ENCODE data around the gene MACROD2. TPM values are rescaled to one million over a fixed set of nuclear protein-coding genes. Genes with fewer than 3 reads are reported as not detected.

MACROD2 gene
- total RNA-seq, 2 donors from 2014 or later = not detected

DNA sequence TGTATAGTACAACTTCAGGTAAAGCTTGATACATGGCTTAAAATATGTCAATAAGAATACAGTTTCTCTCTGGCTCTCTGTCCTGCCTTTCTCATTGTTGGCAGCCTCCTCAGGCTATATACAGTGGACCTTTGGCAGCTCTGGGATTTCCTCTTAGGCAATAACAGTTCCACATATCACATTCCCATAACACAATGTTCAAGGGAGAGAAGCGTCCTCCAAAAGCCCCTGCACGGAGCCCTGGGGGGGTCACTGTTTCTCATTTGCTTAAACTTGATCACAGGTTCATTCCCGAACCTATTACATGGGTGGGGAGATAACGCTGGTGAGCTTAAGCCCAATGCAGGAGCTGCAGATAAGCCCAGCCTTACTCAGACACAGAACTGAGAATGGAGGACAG lies 346.5 kb downstream of the MACROD2 start:
- no peak overlapping the region for H3K27ac Mint-ChIP-seq
- ATAC-seq (replicated peaks in 1 of 2) (no peak), DNase-seq (no peak)
- no peaks in the 10 kb centered on the region for H3K36me3 Mint-ChIP-seq (ENCODE audit: insufficient read depth in 2 of 2)
- no peaks in the 10 kb centered on the region for H3K4me1 Mint-ChIP-seq (ENCODE audit: low read depth)
- H3K9me3 Mint-ChIP-seq = peaks cover 0 to 4% of the 10 kb centered on the region in 2 donors
- H3K4me3 Mint-ChIP-seq = no peak overlapping the region
- H3K27me3 Mint-ChIP-seq (ENCODE audit: low read depth) = no peaks in the 10 kb centered on the region

DNA sequence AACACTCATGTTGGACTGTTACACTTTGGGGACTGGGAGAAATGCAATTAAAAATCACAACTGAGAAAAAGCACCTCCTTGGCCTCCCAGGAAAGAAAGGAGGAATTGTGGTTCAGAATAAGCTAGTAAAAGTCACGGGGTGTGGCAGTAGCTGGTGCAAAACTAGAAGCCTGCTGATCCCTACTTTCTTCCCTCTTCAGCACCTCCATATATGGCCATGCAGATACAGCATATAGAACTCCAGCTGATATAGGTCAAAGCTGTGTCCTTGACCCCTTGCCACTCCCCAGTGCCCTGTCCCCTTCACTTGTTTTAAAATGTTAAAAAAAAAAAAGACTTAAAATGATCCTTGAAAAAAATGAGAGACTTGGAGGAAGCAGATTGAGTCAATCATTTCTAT lies 347.6 kb downstream of the MACROD2 start:
- no peaks in the 10 kb centered on the region for H3K36me3 Mint-ChIP-seq (ENCODE audit: insufficient read depth in 2 of 2)
- ATAC-seq (replicated peaks in 1 of 2) = no peak
- no peaks in the 10 kb centered on the region for H3K4me1 Mint-ChIP-seq (ENCODE audit: low read depth)
- H3K27me3 Mint-ChIP-seq (ENCODE audit: low read depth) = no peaks in the 10 kb centered on the region
- no peak overlapping the region for H3K4me3 Mint-ChIP-seq
- DNase-seq = no peak
- H3K9me3 Mint-ChIP-seq = peaks cover 0 to 8% of the 10 kb centered on the region in 2 donors
- no peak overlapping the region for H3K27ac Mint-ChIP-seq

DNA sequence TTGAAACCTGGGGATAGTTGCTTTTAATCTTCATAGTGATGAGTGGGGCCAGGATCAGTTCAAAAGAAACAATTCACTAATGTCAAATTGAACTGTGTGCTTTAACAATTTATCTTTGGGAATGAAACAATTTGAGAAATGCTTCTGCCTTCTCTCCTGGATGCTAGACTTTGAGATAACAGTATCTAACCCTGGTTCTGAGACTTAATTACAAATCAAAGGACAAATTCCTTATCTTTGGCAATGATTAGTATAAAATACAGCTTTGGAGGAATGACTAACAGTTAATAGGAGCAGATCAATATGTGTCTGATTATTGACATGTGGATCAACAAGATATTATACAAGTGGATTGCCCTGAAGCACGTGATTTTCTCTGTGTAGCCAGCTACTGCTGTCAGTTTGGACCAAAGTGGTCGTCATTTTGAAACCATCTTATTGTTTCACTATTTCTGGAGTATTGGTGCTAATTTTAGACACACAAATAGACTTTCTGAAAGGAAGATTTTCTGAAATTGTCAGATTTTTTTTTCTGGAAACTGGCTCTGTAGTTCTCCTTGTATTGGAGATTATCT lies 348.3 kb downstream of the MACROD2 start:
- ATAC-seq (replicated peaks in 1 of 2) (no peak), DNase-seq (no peak)
- H3K4me1 Mint-ChIP-seq (ENCODE audit: low read depth) = no peaks in the 10 kb centered on the region
- H3K9me3 Mint-ChIP-seq = peaks cover 0 to 8% of the 10 kb centered on the region in 2 donors
- no peaks in the 10 kb centered on the region for H3K27me3 Mint-ChIP-seq (ENCODE audit: low read depth)
- H3K4me3 Mint-ChIP-seq = no peak overlapping the region
- no peaks in the 10 kb centered on the region for H3K36me3 Mint-ChIP-seq (ENCODE audit: insufficient read depth in 2 of 2)
- H3K27ac Mint-ChIP-seq = no peak overlapping the region

DNA sequence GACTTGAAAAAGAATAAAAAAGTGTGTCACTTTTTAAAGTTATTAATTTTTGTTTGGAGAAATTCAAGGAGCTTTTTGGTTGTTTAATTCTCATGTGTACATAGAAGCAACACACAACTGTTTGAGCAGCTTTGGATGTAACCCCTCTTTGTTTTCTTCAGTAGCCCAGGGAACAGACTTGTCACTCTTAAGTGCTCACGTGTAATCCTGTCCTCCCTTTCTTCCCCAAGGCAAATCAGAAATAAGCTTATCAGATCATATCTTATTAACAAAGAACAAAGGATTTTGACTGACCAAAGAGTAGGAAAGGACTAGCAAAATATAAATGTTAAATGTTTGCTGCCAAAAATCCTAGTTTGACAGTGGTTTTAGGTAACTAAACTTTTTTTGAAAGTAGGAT lies 349.4 kb downstream of the MACROD2 start:
- DNase-seq (no peak), ATAC-seq (replicated peaks in 1 of 2) (no peak)
- H3K9me3 Mint-ChIP-seq = peaks cover 0 to 8% of the 10 kb centered on the region in 2 donors
- H3K4me3 Mint-ChIP-seq = no peak overlapping the region
- H3K27me3 Mint-ChIP-seq (ENCODE audit: low read depth) = no peaks in the 10 kb centered on the region
- no peak overlapping the region for H3K27ac Mint-ChIP-seq
- H3K4me1 Mint-ChIP-seq (ENCODE audit: low read depth) = no peaks in the 10 kb centered on the region
- H3K36me3 Mint-ChIP-seq (ENCODE audit: insufficient read depth in 2 of 2) = no peaks in the 10 kb centered on the region

GRCh38 chr20:14355791-14356190 lies 360.5 kb downstream of the MACROD2 start:
- no peaks in the 10 kb centered on the region for H3K27me3 Mint-ChIP-seq (ENCODE audit: low read depth)
- no peaks in the 10 kb centered on the region for H3K36me3 Mint-ChIP-seq (ENCODE audit: insufficient read depth in 2 of 2)
- no peaks in the 10 kb centered on the region for H3K4me1 Mint-ChIP-seq (ENCODE audit: low read depth)
- DNase-seq (no peak), ATAC-seq (replicated peaks in 1 of 2) (no peak)
- no peak overlapping the region for H3K27ac Mint-ChIP-seq
- peaks cover 0 to 2% of the 10 kb centered on the region in 2 donors for H3K9me3 Mint-ChIP-seq
- no peak overlapping the region for H3K4me3 Mint-ChIP-seq

DNA sequence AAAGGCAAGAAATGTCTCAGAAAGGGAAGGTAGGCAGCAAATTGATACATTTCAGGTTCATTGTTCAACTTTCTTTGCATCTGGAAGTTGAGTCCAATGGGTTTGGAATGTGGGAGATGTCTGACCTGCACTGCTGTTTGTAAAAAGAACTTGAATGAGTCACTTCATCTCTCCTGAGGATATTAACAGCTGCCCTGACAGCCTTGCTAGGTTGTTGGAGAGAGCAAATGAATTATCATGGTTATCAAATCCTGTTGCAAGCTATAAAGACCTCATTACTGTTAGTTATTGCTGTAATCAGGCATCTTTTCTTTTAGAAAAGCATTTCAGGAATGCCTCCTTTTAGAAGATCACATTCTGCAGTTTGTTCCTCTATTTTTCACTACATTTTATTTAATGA lies 365.1 kb downstream of the MACROD2 start:
- ATAC-seq (replicated peaks in 1 of 2) (no peak), DNase-seq (no peak)
- H3K4me3 Mint-ChIP-seq = no peak overlapping the region
- H3K27ac Mint-ChIP-seq = no peak overlapping the region
- H3K9me3 Mint-ChIP-seq = peaks cover 0 to 8% of the 10 kb centered on the region in 2 donors
- no peaks in the 10 kb centered on the region for H3K36me3 Mint-ChIP-seq (ENCODE audit: insufficient read depth in 2 of 2)
- H3K27me3 Mint-ChIP-seq (ENCODE audit: low read depth) = no peaks in the 10 kb centered on the region
- H3K4me1 Mint-ChIP-seq (ENCODE audit: low read depth) = no peaks in the 10 kb centered on the region

DNA sequence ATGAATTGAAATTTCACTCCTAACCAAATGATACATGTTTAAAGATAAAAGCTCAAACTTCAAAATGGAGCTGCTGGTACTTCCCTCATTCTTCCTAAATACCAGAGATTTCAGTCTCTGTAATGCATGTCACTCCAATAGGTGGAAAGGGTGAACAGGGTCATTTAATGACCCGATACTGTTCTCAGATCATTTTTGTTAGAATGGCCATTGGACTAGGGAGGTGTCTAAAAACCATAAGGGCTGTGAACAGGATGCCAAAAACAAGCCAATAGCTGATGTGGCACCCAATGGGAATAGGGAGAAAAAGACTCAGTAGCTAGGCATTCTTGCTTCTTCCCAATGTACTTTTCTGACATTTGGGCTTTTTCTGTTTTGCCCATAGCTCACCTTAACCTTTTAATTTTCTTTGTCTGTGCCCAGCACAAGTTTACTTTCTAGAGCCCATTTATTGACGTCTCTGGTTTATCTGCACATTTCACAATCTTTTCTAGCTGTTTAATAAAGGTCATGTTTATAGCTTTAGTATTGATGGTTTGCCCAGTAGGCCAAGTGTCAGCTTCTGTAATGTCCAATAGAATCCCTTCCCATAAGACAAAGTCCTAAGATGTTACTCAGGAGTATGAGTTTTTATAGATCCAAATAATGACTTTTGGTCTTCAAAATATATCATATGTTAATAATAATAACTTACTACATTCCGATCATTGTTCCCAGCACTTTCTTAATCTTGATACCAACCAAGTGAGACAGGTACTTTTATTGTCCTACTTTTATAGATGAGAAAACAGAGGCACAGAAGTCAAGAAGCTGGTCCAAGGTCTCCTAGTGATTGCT lies 366.4 kb downstream of the MACROD2 start:
- peaks cover 0 to 8% of the 10 kb centered on the region in 2 donors for H3K9me3 Mint-ChIP-seq
- no peak for ATAC-seq (replicated peaks in 1 of 2)
- H3K4me3 Mint-ChIP-seq = no peak overlapping the region
- no peaks in the 10 kb centered on the region for H3K4me1 Mint-ChIP-seq (ENCODE audit: low read depth)
- no peaks in the 10 kb centered on the region for H3K27me3 Mint-ChIP-seq (ENCODE audit: low read depth)
- H3K36me3 Mint-ChIP-seq (ENCODE audit: insufficient read depth in 2 of 2) = no peaks in the 10 kb centered on the region
- no peak for DNase-seq
- H3K27ac Mint-ChIP-seq = no peak overlapping the region

DNA sequence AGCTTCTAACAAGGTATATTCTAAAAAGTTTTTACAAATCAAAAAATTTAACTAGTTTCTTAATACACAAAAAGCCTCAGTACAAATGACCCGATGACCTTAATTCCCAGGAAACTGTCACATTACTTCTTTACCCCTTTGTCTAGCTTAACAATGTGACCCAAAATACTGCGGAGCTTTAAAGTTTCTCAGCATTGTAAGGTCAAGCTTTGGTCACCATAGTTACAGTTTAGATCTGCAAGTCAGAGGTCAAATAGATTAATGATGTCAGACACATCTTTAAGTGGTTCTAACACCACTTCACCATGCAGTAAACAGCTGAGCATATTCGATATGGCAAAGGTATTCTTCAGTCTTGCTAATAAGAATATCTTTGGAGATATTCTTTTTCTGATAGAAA lies 378.9 kb downstream of the MACROD2 start:
- no peaks in the 10 kb centered on the region for H3K36me3 Mint-ChIP-seq (ENCODE audit: insufficient read depth in 2 of 2)
- H3K9me3 Mint-ChIP-seq = peaks cover 0 to 2% of the 10 kb centered on the region in 2 donors
- H3K27me3 Mint-ChIP-seq (ENCODE audit: low read depth) = no peaks in the 10 kb centered on the region
- DNase-seq = no peak
- H3K4me3 Mint-ChIP-seq = no peak overlapping the region
- no peak for ATAC-seq (replicated peaks in 1 of 2)
- no peak overlapping the region for H3K27ac Mint-ChIP-seq
- H3K4me1 Mint-ChIP-seq (ENCODE audit: low read depth) = no peaks in the 10 kb centered on the region

DNA sequence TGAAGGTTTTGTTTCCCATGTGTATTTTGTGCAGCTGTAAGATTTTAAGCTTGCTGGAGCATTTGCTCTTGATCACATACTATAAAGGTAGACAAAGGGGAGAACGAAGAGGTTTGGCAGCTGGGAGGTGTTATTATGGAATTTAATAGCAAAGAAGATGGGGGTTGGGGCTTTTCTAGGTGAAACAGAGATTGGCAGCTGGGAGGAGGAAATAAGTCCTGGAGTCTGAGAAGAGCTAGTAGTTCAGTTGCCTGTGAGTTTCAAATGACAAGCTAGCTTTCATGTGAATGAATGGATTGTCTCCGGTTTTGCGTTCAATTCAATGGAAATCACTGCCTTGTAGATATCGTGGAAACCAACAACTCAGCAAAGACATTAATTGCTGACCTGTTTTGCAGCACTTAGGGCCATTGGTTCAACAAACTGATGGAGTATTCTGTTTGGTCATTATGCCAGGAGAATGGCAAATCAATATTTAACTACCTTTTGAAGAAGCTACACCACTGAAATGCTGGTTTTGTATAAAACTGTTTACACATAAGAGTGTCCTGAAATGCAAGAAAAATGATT lies 380.2 kb downstream of the MACROD2 start:
- Mint-ChIP-seq H3K4me1 (ENCODE audit: low read depth) (no peaks in the 10 kb centered on the region), H3K9me3 (peaks cover 2% of the 10 kb centered on the region in 2 donors), H3K4me3 (no peak overlapping the region), H3K27me3 (ENCODE audit: low read depth) (no peaks in the 10 kb centered on the region), H3K27ac (no peak overlapping the region), H3K36me3 (ENCODE audit: insufficient read depth in 2 of 2) (no peaks in the 10 kb centered on the region)
- ATAC-seq (replicated peaks in 1 of 2) (no peak), DNase-seq (no peak)

DNA sequence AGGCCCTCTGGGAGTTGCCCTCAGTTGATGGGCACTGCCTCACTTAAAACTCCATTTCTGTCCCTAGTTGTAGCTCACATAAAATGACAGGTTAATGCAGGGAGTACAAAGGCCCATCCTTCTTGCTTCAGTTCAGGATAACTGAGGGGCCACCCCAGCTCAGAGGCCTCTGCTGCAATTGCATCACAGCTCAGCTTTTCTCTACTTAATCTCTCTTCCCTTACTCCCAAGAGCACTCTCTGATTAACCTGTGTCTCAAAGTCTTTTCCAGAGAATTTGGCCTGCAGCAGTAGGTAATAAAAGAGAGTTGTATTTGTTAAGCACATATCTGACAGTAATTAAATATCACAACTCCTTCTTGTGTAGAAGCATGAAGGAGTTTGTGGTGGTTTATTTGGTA lies 383.0 kb downstream of the MACROD2 start:
- ATAC-seq (replicated peaks in 1 of 2) (no peak), DNase-seq (no peak)
- Mint-ChIP-seq H3K27ac (no peak overlapping the region), H3K4me3 (no peak overlapping the region), H3K27me3 (ENCODE audit: low read depth) (no peaks in the 10 kb centered on the region), H3K36me3 (ENCODE audit: insufficient read depth in 2 of 2) (no peaks in the 10 kb centered on the region), H3K4me1 (ENCODE audit: low read depth) (no peaks in the 10 kb centered on the region), H3K9me3 (peaks cover 0 to 8% of the 10 kb centered on the region in 2 donors)

DNA sequence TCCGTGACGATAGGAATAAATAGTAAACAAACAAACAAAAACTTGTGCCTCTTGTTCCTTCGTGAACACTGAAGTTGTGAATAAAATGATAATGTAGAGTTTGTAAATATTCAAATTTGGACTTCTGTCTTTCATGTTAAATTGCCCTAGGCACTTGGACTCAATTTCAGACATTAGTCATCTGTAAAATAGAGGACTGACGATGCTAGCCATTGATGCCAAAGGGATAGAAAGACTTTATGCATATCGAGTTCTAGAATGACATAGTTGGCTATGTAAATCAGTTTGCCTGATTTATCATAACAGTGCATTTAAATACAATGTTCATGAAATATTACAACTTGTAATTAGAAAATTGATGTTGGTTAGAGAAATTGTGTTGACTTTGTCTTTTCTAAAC lies 388.0 kb downstream of the MACROD2 start:
- Mint-ChIP-seq H3K27me3 (ENCODE audit: low read depth) (no peaks in the 10 kb centered on the region), H3K4me1 (ENCODE audit: low read depth) (no peaks in the 10 kb centered on the region), H3K27ac (no peak overlapping the region), H3K4me3 (no peak overlapping the region), H3K9me3 (peaks cover 3 to 8% of the 10 kb centered on the region in 2 donors), H3K36me3 (ENCODE audit: insufficient read depth in 2 of 2) (no peaks in the 10 kb centered on the region)
- DNase-seq (no peak), ATAC-seq (replicated peaks in 1 of 2) (no peak)

DNA sequence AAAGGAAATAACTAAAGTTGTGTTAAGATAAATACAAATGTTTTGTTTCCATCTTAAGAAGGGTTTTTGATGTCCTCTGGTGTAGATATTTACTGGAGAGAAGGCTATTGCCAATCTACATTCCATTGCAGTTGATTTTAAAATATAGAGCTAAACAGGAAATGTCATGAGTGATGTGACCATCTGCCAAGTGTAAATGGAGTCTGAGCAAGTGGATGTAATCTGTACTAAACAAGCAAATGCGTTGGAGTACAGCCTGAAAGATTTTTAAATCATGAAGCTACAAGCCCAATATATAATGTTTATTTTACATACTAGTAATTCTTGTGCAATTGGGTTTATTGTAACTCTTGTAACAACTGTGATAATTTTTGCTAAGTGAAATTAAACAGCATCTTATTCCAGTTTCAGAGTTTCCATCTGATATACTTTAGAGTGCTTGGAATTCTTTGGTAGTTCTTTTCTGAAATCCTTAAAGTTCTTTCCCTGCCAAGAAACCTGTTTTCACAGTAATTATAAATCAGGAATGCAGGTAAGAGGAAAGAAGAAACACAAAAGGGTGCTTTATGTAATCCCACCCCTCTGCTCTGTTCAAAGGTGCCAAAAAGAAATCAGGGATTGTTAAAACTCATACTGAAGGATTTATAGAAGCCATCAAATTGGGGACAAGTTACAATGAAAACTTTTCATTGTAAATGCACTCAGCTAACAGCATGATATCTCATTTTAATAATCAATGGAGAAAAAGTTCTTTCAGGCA lies 389.3 kb downstream of the MACROD2 start:
- DNase-seq = no peak
- Mint-ChIP-seq H3K9me3 (peaks cover 3 to 6% of the 10 kb centered on the region in 2 donors), H3K36me3 (ENCODE audit: insufficient read depth in 2 of 2) (peaks cover 0 to 2% of the 10 kb centered on the region in 2 donors), H3K27me3 (ENCODE audit: low read depth) (no peaks in the 10 kb centered on the region), H3K27ac (no peak overlapping the region), H3K4me3 (no peak overlapping the region), H3K4me1 (ENCODE audit: low read depth) (no peaks in the 10 kb centered on the region)
- no peak for ATAC-seq (replicated peaks in 1 of 2)

GRCh38 chr20:14385176-14385740 lies 389.9 kb downstream of the MACROD2 start:
- H3K4me3 Mint-ChIP-seq = no peak overlapping the region
- no peaks in the 10 kb centered on the region for H3K4me1 Mint-ChIP-seq (ENCODE audit: low read depth)
- H3K36me3 Mint-ChIP-seq (ENCODE audit: insufficient read depth in 2 of 2) = peaks cover 0 to 3% of the 10 kb centered on the region in 2 donors
- H3K27me3 Mint-ChIP-seq (ENCODE audit: low read depth) = no peaks in the 10 kb centered on the region
- H3K27ac Mint-ChIP-seq = no peak overlapping the region
- no peak for ATAC-seq (replicated peaks in 1 of 2)
- DNase-seq = no peak
- peaks cover 3 to 6% of the 10 kb centered on the region in 2 donors for H3K9me3 Mint-ChIP-seq

All from activated T-cell treated with anti-CD3 and anti-CD28 coated beads, Interleukin-2, amount 50 U/mL, for 72 hours (primary cell).